GM18526 (cell line): ENCODE data around the gene R3HDM2.
A peak's percentile ranks its signal among the peaks of the same experiment; 100 is the strongest.

Source experiments
- POLR2A ChIP-seq: IDR thresholded peaks from 3 replicates; pipeline ENCODE4 v1.6.1; 2011; ENCODE audit not compliant: insufficient read length; ENCODE audit errors: extremely low read depth

Gene R3HDM2

GRCh38 chr12:57229634-57230380, 201.0 kb downstream of the R3HDM2 start, which contains the start of gene SHMT2:
Gene SHMT2, plus strand, starts transcription at chr12:57229711. Its CDS starts 68 bp downstream, at chr12:57229779.
- peak; percentile 61 for TF ChIP-seq POLR2A

DNA sequence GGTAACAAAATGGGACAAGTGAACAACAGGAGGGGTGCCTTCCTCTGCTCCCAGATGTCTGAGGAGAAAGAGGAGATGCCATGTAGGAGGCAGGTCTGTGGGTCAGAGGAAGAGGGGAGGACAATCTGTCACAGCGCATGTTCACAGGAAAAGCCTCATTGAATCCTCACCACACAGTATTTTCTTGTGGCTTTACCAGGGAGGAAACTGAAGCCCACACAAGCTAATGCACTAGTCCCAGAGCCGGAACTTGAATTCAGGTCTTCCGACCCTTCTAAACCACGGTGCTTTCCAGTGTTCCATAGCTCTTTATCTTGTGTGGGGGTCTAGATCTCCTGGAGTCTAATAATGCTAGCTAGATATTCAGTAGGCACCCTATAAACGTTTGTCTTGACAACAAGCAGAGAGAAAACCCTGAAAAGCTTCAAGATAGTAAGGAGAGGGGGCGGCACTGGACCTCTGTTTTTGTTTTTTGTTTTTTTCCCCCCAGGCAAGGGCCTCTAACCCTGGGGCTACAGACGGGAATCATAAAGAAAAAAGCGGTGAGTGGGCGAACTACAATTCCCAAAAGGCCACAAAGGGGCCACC, 201.7 kb downstream of the R3HDM2 start:
- no peak for TF ChIP-seq POLR2A

DNA sequence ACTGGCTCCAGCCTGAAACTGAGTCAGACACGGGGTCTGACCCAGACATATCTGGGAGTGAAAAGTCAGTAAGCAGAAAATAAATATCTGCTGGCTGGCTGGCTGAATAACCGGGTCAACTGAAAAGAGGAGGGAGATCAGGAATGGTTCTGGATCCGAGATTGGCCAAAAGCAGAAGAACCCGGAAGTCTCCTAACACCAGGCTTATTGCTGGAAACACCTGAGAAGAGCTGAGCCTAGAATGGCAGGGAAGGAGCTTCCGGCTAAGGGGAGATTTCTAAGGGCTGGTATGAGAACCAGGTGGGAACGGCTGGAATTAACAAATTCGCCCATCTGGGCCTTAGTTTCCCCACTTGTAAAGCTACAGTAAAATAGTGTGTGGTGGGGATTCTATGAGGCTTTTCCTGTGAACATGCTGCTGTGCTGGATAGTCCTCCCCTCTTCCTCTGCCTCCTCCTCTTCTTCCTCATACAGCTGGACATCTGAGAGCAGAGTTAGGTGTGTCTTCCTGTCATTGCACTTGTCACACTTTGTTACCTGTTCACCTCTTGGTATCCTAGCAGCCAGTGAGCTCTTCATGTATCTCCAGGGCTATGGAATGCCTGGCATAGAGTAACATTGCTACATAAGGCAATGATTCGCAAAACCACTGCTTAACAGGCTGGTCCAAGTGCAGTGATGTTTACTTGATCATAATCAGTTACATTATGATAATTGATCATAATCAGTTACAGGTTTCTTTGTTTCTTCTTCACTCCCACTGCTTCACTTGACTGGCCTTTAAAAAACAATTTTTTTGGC, 203.3 kb downstream of the R3HDM2 start:
- no peak for TF ChIP-seq POLR2A

GRCh38 chr12:57226588-57227314, 204.1 kb downstream of the R3HDM2 start:
- TF ChIP-seq POLR2A, result no peak

GRCh38 chr12:57225680-57226210, 205.1 kb downstream of the R3HDM2 start:
- TF ChIP-seq POLR2A, result no peak

- no peak for TF ChIP-seq POLR2A
These were observed 205.7 kb downstream of the R3HDM2 start for GRCh38 chr12:57224973-57225679.

- TF ChIP-seq POLR2A, result no peak
These were observed 206.4 kb downstream of the R3HDM2 start for GRCh38 chr12:57224278-57224972.

DNA sequence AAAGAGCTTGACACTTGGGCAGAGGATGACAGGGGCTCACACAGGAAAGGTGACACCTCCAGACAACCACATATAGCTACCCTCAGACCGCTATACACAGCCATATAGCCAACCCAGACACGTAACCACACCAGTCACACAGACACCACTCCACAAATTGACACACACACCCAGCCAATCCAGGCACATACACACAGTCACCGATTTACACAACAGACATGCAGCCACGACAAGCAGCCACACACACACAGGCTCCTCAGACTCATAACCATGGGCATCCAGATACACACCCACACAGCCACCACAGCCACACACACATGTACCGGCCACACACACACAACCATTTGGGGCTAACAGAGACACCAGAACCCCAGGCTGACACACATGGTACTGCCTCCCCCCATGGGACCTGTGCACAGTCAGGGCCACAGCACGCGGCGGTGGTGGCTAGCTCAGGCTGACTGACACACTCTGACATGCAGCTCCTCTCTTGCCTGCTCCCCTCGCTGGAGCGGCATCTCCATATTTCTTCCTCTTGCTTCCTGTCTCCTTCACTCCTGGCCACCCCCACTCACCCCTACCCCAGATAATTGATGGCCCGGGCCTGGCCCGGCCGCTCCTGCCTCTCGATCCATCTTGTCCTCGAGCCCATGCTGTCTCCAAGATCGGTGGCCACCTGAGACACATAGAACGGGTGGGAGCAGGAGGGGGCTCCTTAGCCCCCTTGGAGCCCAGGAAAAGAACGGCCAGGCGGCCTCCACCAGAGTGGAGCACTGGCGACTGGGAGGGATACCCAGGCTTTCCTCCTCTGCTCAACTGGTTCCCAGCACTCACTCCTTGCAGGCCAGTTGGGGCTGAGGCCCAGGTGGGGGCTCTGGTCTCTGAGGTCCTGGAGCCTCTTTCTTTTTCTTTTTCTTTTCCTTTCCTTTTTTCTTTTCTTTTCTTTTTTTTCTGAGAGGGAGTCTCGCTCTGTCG, 207.4 kb downstream of the R3HDM2 start:
- no peak for TF ChIP-seq POLR2A

DNA sequence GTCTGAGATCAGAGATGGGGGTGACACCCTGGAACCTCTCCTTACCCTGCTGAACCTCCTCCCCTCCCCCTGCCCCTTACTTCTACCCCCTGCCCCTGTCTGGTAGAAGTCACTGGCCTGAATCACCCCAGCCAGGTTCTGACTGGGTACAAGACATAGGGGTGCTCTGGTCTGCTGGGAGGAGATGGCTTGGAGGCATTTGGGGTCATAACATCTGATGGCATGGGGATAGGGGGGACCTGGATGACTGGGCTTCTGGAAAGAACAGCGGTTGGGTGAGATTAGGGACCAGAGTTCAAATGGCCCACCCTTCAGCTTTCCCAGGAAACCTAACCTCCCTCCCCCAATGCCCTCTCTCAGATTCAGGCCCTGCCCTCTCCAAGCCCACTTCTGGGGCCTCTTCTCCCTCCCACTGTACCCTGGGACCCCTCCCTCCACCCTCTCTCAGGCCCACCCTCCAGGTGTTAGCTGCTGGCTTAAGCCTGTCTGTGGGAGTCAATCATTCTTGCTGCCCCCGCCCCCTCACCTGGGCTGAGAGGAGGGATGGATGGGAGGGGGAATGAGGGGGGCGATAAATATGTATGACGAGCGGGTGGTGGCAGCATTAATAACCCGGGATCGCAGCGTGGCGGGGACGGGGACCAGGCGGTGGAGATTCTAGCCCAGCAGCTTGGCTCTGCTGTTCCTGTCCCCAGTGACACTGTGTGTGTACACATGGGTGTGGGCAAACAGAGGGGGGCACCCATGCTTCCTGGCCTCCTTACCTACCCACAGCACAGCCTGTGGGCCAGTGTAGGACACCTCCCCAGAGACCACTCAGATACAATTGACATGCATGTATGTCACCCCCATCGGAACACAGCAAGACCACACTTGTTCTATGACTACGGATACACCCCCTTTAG, 208.3 kb downstream of the R3HDM2 start:
- no peak for TF ChIP-seq POLR2A

DNA sequence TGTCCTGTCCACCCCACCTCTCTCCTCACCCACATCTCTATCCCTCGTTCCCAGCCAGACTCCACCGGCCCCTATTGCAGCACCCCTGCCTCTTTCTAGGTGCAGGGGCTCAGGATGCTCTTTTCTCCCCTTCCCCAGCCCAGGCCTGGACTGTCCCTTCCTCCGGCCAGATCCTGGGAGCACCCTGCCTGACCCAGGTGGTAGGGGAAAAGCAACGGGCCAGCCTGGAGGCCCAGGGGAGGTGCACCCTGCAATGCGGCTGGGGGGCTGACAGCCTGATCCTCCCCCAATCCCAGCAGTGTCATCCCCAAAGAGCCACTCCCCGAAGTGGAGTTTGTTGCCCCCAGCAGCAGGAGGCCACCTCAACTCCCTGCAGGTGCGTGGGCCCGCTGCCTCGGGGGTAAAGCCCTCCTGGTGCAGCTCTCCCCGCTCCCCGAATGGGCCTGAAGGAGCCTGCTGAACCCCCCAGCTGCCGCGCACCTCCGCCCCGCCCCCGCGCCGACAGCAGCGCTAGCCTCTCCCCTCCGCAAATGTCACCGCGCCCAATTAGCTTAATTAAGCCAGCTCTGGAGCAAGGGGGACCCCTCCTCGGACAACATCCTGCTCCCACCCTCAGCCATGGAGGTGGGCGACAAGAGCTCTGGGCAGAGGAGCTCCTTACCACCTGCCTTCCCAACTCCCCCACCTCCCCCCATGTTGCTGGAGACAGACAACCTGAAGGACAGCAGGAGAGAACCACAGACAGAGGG, 209.5 kb downstream of the R3HDM2 start:
- TF ChIP-seq POLR2A, result no peak

DNA sequence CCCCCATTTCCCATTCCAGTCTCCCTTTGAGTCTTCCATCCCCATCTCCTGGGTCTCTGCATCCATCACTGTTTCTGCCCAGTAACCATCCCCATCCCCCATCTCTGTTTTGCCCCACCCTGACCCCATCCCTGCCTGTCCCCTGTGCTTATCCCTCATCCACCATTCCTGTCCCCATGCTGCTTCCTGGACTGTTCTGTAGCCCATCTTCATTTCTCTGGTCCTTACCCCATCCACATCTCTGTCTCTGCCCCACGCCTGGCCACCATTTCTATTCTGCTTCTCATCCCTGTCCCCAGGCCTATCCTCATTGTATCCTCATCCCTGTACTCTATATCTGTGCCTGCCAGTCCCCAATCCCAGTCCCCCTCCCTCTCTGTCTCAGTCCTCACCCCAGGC, 210.1 kb downstream of the R3HDM2 start:
- TF ChIP-seq POLR2A, result no peak
